AG09319 (cell line): ENCODE results near the gene UNC119B.
A peak's percentile ranks its signal among the peaks of the same experiment; 100 is the strongest.

ENCODE experiments used
- DNase-seq: peaks from one replicate; pipeline ENCODE4 v3.0.0-alpha.2; 2010; ENCODE audit warnings: low read depth; ENCODE audit errors: extremely low read depth
- TF ChIP-seq, protein P1 (sequence below): IDR thresholded peaks from 2 replicates; pipeline ENCODE4 v1.5.1; 2011; ENCODE audit warnings: low read depth, mild to moderate bottlenecking, inconsistent platforms, low read length, moderate library complexity

The UNC119B gene

DNA sequence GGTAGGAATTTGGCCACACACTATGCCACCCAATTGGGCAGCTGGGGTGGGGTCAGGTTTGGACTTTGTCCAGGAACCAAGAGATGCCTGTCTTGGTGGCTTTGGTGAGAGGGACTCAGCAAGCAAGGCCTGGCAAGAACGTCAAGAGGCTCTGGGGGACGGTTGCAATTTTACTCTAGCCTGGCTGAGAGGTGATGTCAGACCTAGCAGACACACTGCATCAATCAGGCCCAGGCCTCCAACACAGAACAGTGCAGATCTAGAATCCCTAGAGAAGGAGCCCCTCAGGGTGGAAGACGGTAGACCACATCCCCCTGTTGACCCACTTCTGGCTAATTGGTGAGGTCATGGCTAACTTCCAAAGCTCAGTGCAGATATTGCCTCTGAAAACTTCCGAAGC lies 1.6 kb upstream of the UNC119B start:
- no peak for DNase-seq
- TF ChIP-seq, protein P1, sequence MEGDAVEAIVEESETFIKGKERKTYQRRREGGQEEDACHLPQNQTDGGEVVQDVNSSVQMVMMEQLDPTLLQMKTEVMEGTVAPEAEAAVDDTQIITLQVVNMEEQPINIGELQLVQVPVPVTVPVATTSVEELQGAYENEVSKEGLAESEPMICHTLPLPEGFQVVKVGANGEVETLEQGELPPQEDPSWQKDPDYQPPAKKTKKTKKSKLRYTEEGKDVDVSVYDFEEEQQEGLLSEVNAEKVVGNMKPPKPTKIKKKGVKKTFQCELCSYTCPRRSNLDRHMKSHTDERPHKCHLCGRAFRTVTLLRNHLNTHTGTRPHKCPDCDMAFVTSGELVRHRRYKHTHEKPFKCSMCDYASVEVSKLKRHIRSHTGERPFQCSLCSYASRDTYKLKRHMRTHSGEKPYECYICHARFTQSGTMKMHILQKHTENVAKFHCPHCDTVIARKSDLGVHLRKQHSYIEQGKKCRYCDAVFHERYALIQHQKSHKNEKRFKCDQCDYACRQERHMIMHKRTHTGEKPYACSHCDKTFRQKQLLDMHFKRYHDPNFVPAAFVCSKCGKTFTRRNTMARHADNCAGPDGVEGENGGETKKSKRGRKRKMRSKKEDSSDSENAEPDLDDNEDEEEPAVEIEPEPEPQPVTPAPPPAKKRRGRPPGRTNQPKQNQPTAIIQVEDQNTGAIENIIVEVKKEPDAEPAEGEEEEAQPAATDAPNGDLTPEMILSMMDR: no peak

- no peak for DNase-seq
- TF ChIP-seq, protein P1: no peak
Observed at GRCh38 chr12:120710805-120711296, 593 bp downstream of the UNC119B start.

GRCh38 chr12:120711411-120711810 lies 1.2 kb downstream of the UNC119B start:
- TF ChIP-seq, protein P1: no peak

GRCh38 chr12:120712610-120713009 lies 2.4 kb downstream of the UNC119B start:
- TF ChIP-seq, protein P1: no peak
- no peak for DNase-seq

More at GRCh38 chr12:120711411-120711810, 1.2 kb downstream of the UNC119B start:
- no peak for DNase-seq

DNA sequence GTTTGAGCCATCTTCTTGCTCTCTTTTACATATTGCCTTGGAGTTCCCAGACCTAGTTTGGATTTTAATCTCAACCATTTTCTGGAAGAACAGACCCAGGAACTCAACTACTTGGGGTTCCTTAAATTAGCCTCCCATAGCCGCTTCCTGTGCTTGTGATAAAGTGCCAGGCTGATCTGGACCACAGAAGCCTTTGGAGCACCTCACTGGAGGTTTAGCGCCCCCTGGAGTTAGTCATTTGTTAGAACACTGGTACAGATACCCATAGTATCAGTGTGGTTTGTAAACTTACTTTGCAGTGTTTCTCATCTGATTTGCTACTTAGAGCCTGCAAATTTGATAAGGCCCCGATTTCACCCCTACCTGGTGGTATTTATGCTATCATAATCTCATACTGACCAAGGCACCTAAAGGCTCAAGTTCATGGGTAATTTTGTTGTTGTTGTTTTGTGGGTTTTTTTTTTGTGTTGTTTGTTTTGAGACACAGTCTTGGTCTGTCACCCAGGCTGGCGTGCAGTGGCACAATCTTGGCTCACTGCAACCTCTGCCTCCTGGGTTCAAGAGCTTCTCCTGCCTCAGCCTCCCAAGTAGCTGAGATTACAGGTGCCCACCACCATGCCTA lies 3.7 kb downstream of the UNC119B start:
- peak; percentile 52 for DNase-seq
- TF ChIP-seq, protein P1: peak; percentile 83

DNA sequence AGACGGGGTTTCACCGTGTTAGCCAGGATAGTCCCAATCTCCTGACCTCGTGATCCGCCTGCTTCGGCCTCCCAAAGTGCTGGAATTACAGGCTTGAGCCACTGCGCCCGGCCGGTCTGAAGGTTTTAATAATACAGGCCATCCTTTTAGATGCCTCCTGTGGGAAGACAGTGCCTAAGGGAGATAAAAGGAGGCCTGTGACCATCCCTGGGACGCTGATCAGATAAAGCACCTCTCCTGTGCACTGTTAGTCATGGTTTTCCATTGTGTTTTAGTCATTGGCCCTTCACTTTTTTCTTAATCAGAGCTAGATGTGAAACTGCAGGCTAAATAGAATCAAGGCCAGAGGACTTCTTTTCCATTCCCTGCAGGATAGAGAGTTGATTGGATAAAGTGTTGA lies 7.8 kb downstream of the UNC119B start:
- TF ChIP-seq, protein P1: no peak
- DNase-seq: no peak

DNA sequence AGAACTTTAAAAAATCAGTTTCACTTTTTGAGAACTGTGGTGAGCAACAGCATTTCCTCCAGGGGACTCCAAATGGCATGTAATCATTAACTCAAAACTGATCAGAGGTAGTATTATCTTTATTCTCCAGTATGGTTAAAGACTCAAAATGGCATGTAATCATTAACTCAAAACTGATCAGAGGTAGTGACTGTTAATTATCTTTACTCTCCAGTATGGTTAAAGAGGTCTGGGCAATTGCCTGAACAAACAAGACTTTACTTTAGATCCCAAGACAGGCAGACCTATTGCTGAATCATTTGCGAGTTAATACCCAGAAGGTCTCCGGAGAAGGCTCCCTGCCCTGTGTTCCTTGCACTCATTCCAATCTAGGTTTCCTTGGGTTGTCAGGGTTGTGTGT lies 8.8 kb downstream of the UNC119B start:
- no peak for DNase-seq
- TF ChIP-seq, protein P1: no peak
